A673 (cell line): ENCODE data around the gene REXO4.

ENCODE experiments used
- CTCF ChIP-seq: fragments of 300-800, 200-600 bp; sonication (generic); conservative IDR thresholded peaks from 2 replicates; pipeline ENCODE4 v1.5.1; 2017; ENCODE audit warnings: low read depth, mild to moderate bottlenecking, antibody characterized with exemption, low read length, moderate library complexity, mixed read lengths
- EZH2 ChIP-seq: fragments of 200-600 bp; sonication (generic); IDR thresholded peaks from 2 replicates; pipeline ENCODE4 v1.6.1; 2017; ENCODE audit warnings: borderline replicate concordance, low read depth, mild to moderate bottlenecking, mixed read lengths, antibody characterized with exemption, low read length; ENCODE audit not compliant: poor library complexity, severe bottlenecking

- no peak for TF ChIP-seq CTCF
- TF ChIP-seq EZH2: no peak
Observed at GRCh38 chr9:133428617-133429101, 10.8 kb upstream of the REXO4 start.
